ENCODE measurements around the gene SREBF2.

DNA sequence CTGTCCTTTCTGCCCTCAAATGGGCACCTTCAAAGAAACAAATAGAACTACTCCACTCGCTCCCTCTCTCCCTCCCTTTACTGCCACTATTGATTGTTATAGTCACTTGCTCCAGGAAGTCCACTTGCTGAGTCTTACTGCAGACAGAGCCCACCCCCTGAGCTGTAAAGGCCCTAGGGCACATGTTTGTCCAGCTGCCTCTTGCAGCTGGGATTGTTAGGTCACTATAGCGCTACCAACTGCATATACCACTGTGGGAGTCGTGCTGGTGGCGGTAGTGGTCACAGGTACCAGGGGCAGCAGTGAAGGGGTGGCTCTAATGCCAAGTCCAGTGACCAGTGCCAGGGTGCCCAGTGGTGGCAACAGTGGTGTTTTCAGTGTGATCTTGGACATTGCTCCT lies 4.4 kb upstream of the SREBF2 start:
- TF ChIP-seq POLR2AphosphoS5 (IDR thresholded peaks at IDR 0.05): no peak
- TF ChIP-seq POLR2A (IDR thresholded peaks at IDR 0.05): no peak
- TF ChIP-seq, protein P1, sequence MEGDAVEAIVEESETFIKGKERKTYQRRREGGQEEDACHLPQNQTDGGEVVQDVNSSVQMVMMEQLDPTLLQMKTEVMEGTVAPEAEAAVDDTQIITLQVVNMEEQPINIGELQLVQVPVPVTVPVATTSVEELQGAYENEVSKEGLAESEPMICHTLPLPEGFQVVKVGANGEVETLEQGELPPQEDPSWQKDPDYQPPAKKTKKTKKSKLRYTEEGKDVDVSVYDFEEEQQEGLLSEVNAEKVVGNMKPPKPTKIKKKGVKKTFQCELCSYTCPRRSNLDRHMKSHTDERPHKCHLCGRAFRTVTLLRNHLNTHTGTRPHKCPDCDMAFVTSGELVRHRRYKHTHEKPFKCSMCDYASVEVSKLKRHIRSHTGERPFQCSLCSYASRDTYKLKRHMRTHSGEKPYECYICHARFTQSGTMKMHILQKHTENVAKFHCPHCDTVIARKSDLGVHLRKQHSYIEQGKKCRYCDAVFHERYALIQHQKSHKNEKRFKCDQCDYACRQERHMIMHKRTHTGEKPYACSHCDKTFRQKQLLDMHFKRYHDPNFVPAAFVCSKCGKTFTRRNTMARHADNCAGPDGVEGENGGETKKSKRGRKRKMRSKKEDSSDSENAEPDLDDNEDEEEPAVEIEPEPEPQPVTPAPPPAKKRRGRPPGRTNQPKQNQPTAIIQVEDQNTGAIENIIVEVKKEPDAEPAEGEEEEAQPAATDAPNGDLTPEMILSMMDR (IDR thresholded peaks at IDR 0.05): no peak
